HCT116 (cell line): ENCODE measurements around the gene SEPHS2. TPM values are rescaled to one million over a fixed set of nuclear protein-coding genes. Genes with fewer than 3 reads are reported as not detected.

Experiments used
- ATAC-seq: fragments of 200-7000 bp; cut with Tn5 transposase; 2 replicates; pipeline ENCODE4 v1.9.1; 2020; ENCODE audit warnings: mild to moderate bottlenecking, moderate library complexity
- BruUV-seq: library from RNA; stranded (reverse); fragments of 400-500 nt; replicated peaks from 2 replicates; lab custom pipeline; 2021; lab: Mats Ljungman, UMichigan
- CTCF ChIA-PET: fragments of 300-600 bp; sonication (Branson Sonifier 250); formaldehyde crosslinking; loops from one replicate; lab custom pipeline; 2021; ENCODE audit warnings: antibody characterized with exemption; lab: Charles Lee
- POLR2A ChIA-PET: fragments of 300-600, 350-600 bp; sonication (Branson Sonifier 250); formaldehyde crosslinking; loops from one replicate; lab custom pipeline; 2021; ENCODE audit warnings: antibody characterized with exemption; lab: Charles Lee
- RAD21 ChIA-PET, 2 experiments: fragments of 300-600 bp; sonication (Branson Sonifier 250); formaldehyde crosslinking; loops; one replicate each; lab custom pipeline; 2023; ENCODE audit warnings: low total read pairs in 2 of 2; ENCODE audit not compliant: uncharacterized antibody in 2 of 2, unreplicated experiment in 2 of 2, low non-redundant PET in 1 of 2; lab: Charles Lee
- DNase-seq: peaks from one replicate; pipeline ENCODE4 v3.0.0-alpha.2; 2010; ENCODE audit warnings: low read depth, low spot score
- H2AFZ ChIP-seq: fragments of 200-600 bp; shearing (Covaris generic), sonication (generic); 2 replicates; pipeline ENCODE4 v1.6.1; 2017; ENCODE audit warnings: low read depth, mixed run types, mixed read lengths, antibody characterized with exemption, low read length; ENCODE audit not compliant: poor library complexity, severe bottlenecking
- H3K27ac ChIP-seq: 2 replicates; pipeline ENCODE4 v1.5.1; 2012; ENCODE audit warnings: low read depth, low read length
- H3K27me3 ChIP-seq: fragments of 200-600 bp; sonication (generic); 2 replicates; pipeline ENCODE4 v1.6.1; 2016; ENCODE audit warnings: mixed run types, low read length, mixed read lengths; ENCODE audit not compliant: insufficient read depth
- H3K36me3 ChIP-seq, 2 experiments: fragments of 200-500 bp in 1 of 2; fragments of 200-600 bp in 1 of 2; sonication (Bioruptor generic) in 1 of 2; sonication (generic) in 1 of 2; 2 replicates each; pipeline versions ENCODE4 v1.5.1 to v1.6.1; 2014 to 2016; ENCODE audit warnings: low read length in 2 of 2, inconsistent platforms in 1 of 2, mixed read lengths in 1 of 2, mixed run types in 1 of 2; ENCODE audit not compliant: insufficient read depth in 2 of 2, control insufficient read depth in 1 of 2
- H3K4me1 ChIP-seq, 2 experiments: fragments of 200-600 bp in 1 of 2; sonication (generic) in 1 of 2; 2 replicates each; pipeline versions ENCODE4 v1.5.1 to v1.6.1; 2012 to 2017; ENCODE audit warnings: low read length in 2 of 2, inconsistent platforms in 1 of 2, mild to moderate bottlenecking in 1 of 2, mixed read lengths in 1 of 2, mixed run types in 1 of 2, moderate library complexity in 1 of 2; ENCODE audit not compliant: insufficient read depth in 2 of 2, control insufficient read depth in 1 of 2
- H3K4me2 ChIP-seq: fragments of 200-600 bp; sonication (generic); 2 replicates; pipeline ENCODE4 v1.6.1; 2017; ENCODE audit warnings: mixed run types, low read length, mixed read lengths
- H3K4me3 ChIP-seq, 2 experiments: fragments of 200-600 bp in 1 of 2; sonication (generic) in 1 of 2; replicated peaks in 1 of 2; 2 replicates each; pipeline ENCODE4 v1.5.1; 2011 to 2016; ENCODE audit warnings: low read length in 2 of 2, control low read depth in 1 of 2, low read depth in 1 of 2, mild to moderate bottlenecking in 1 of 2, mixed read lengths in 1 of 2, mixed run types in 1 of 2
- H3K79me2 ChIP-seq: fragments of 200-600 bp; sonication (generic); 2 replicates; pipeline ENCODE4 v1.6.1; 2017; ENCODE audit warnings: mild to moderate bottlenecking, mixed run types, low read length, moderate library complexity, mixed read lengths; ENCODE audit not compliant: insufficient read depth
- H3K9ac ChIP-seq: fragments of 200-600 bp; sonication (generic); 2 replicates; pipeline ENCODE4 v1.6.1; 2016; ENCODE audit warnings: low read length, mixed read lengths
- H3K9me2 ChIP-seq: fragments of 200-600 bp; sonication (generic), shearing (Covaris generic); 2 replicates; pipeline ENCODE4 v1.6.1; 2017; ENCODE audit warnings: mixed run types, mild to moderate bottlenecking, moderate library complexity; ENCODE audit not compliant: insufficient read depth
- H3K9me3 ChIP-seq, 2 experiments: fragments of 200-500 bp in 1 of 2; fragments of 200-600 bp in 1 of 2; sonication (Bioruptor generic) in 1 of 2; sonication (generic) in 1 of 2; 2 replicates each; pipeline ENCODE4 v1.6.1; 2014 to 2017; ENCODE audit warnings: low read length in 2 of 2, mixed read lengths in 2 of 2, inconsistent platforms in 1 of 2, low read depth in 1 of 2, mild to moderate bottlenecking in 1 of 2, mixed run types in 1 of 2, moderate library complexity in 1 of 2; ENCODE audit not compliant: control insufficient read depth in 1 of 2, insufficient read depth in 1 of 2
- H4K20me1 ChIP-seq: fragments of 200-600 bp; sonication (generic), shearing (Covaris generic); 2 replicates; pipeline ENCODE4 v1.6.1; 2017; ENCODE audit warnings: mixed run types, mild to moderate bottlenecking, moderate library complexity; ENCODE audit not compliant: insufficient read depth
- CBX3 ChIP-seq: IDR thresholded peaks from 2 replicates; pipeline ENCODE4 v1.6.1; 2012; ENCODE audit warnings: low read depth
- EZH2 ChIP-seq: fragments of 200-600 bp; sonication (generic); IDR thresholded peaks from 2 replicates; pipeline ENCODE4 v1.6.1; 2017; ENCODE audit warnings: antibody characterized with exemption, mixed run types
- FOSL1 ChIP-seq: IDR thresholded peaks from 2 replicates; pipeline ENCODE4 v1.6.1; 2012; ENCODE audit warnings: low read depth
- POLR2AphosphoS5 ChIP-seq: IDR thresholded peaks from 2 replicates; pipeline ENCODE4 v1.6.1; 2011; ENCODE audit warnings: mild to moderate bottlenecking, low read depth, low read length, moderate library complexity
- SIN3A ChIP-seq: IDR thresholded peaks from 2 replicates; pipeline ENCODE4 v1.6.1; 2012; ENCODE audit warnings: low read depth
- intact Hi-C: fragments of 100-400 bp; cut with micrococcal nuclease; formaldehyde crosslinking; loops from 2 replicates; pipeline ENCODE4 v1.10.0; 2022
- total RNA-seq: library from RNA; stranded (reverse); gene quantifications from one replicate; pipeline ENCODE4 v1.2.1, GENCODE V29; 2021; ENCODE audit not compliant: unreplicated experiment
- TF ChIP-seq, protein P1 (sequence below): IDR thresholded peaks from 2 replicates; pipeline ENCODE4 v1.6.1; 2011; ENCODE audit warnings: mild to moderate bottlenecking, low read length, moderate library complexity; ENCODE audit not compliant: insufficient replicate concordance; ENCODE audit errors: extremely low read depth

The SEPHS2 gene
- total RNA-seq, 1 experiment from 2014 or later, result 51.3 TPM

- peak overlapping the region; percentile 30; the same call in 1 of the 2 replicates for H3K4me2 ChIP-seq
Measured at GRCh38 chr16:30491744-30492308, 46.2 kb upstream of the SEPHS2 start.

GRCh38 chr16:30491229-30491628, 45.6 kb upstream of the SEPHS2 start:
- Histone ChIP-seq H3K4me1 (peaks cover 7% of the 10 kb centered on the region in 2 experiments), H3K36me3 (no peaks in the 10 kb centered on the region), H3K4me2 (no peak overlapping the region), H3K79me2 (no peaks in the 10 kb centered on the region), H3K9me3 (no peaks in the 10 kb centered on the region), H3K27me3 (no peaks in the 10 kb centered on the region), H4K20me1 (no peaks in the 10 kb centered on the region), H3K9ac (no peak overlapping the region), H3K9me2 (no peaks in the 10 kb centered on the region), H3K27ac (no peak overlapping the region), H3K4me3 (no peak overlapping the region), H2AFZ (no peak overlapping the region)
- ChIA-PET CTCF (no interaction called here), RAD21 (no interaction called here), POLR2A (interaction anchor here (1.1 kb wide), 1 partner anchor 323 kb away, joined by 3 read pairs; no protein-coding TSS in a partner anchor)
- BruUV-seq, result no TSS peak
- intact Hi-C loops, result no loop called here
- no peak for TF ChIP-seq EZH2
- no peak for TF ChIP-seq CBX3
- TF ChIP-seq SIN3A, result no peak
- no peak for TF ChIP-seq POLR2AphosphoS5
- no peak for ATAC-seq
- DNase-seq, result no peak

More at GRCh38 chr16:30491744-30492308, 46.2 kb upstream of the SEPHS2 start:
- Histone ChIP-seq H2AFZ (no peak overlapping the region), H3K36me3 (no peaks in the 10 kb centered on the region), H3K4me1 (peaks cover 7 to 9% of the 10 kb centered on the region in 2 experiments), H3K9me2 (no peaks in the 10 kb centered on the region)
- CTCF ChIA-PET, result no interaction called here
- no TSS peak for BruUV-seq
- no peak for DNase-seq
- intact Hi-C loops, result no loop called here
- TF ChIP-seq, protein P1, sequence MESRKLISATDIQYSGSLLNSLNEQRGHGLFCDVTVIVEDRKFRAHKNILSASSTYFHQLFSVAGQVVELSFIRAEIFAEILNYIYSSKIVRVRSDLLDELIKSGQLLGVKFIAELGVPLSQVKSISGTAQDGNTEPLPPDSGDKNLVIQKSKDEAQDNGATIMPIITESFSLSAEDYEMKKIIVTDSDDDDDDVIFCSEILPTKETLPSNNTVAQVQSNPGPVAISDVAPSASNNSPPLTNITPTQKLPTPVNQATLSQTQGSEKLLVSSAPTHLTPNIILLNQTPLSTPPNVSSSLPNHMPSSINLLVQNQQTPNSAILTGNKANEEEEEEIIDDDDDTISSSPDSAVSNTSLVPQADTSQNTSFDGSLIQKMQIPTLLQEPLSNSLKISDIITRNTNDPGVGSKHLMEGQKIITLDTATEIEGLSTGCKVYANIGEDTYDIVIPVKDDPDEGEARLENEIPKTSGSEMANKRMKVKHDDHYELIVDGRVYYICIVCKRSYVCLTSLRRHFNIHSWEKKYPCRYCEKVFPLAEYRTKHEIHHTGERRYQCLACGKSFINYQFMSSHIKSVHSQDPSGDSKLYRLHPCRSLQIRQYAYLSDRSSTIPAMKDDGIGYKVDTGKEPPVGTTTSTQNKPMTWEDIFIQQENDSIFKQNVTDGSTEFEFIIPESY, result no peak
- 0 out of 2 replicates have a peak, but pooled peaks have one; percentile 25 for TF ChIP-seq FOSL1
- TF ChIP-seq, all 23 proteins: peak for 1
- no peak overlapping the region for H3K4me3 ChIP-seq
- H3K27me3 ChIP-seq, result no peaks in the 10 kb centered on the region
- H3K9ac ChIP-seq, result no peak overlapping the region
- ChIA-PET POLR2A (interaction anchor here (1.1 kb wide), 1 partner anchor 322 kb away, joined by 3 read pairs; no protein-coding TSS in a partner anchor), RAD21 (no interaction called here)
- no peaks in the 10 kb centered on the region for H4K20me1 ChIP-seq
- ATAC-seq, result peak; percentile 55
- no peaks in the 10 kb centered on the region for H3K9me3 ChIP-seq
- H3K27ac ChIP-seq, result no peak overlapping the region
- no peaks in the 10 kb centered on the region for H3K79me2 ChIP-seq
